Tibial artery (tissue), 4 donors: ENCODE measurements around the gene ADSL.

ENCODE experiments used
- DNase-seq, 2 donors: peaks; one replicate each; pipeline ENCODE4 v3.0.0-alpha.2; 2019
- H3K27ac ChIP-seq, 2 donors: fragments of 200-600 bp; sonication (generic) in 1 of 2; 1 replicate in 1 of 2; 2 replicates in 1 of 2; pipeline ENCODE4 v1.5.1; 2018 to 2019; ENCODE audit warnings: mild to moderate bottlenecking in 1 of 2
- H3K27me3 ChIP-seq, 2 donors: fragments of 200-600 bp; sonication (generic) in 1 of 2; one replicate each; pipeline versions ENCODE4 v1.5.1 to v1.6.0; 2016 to 2019
- H3K36me3 ChIP-seq, 3 donors: fragments of 200-600 bp; sonication (generic) in 2 of 3; one replicate each; pipeline ENCODE4 v1.5.1; 2016 to 2019; ENCODE audit warnings: mild to moderate bottlenecking in 2 of 3
- H3K4me1 ChIP-seq, 4 donors: fragments of 200-600 bp; sonication (generic) in 2 of 4; 1 replicate in 3 of 4; 2 replicates in 1 of 4; pipeline ENCODE4 v1.5.1; 2016 to 2019
- H3K4me3 ChIP-seq, 2 donors: fragments of 200-600 bp; sonication (generic) in 1 of 2; 1 replicate in 1 of 2; 2 replicates in 1 of 2; pipeline ENCODE4 v1.5.1; 2018 to 2019; ENCODE audit warnings: mild to moderate bottlenecking in 2 of 2
- H3K9me3 ChIP-seq, 3 donors: fragments of 200-600 bp; sonication (generic) in 1 of 3; one replicate each; pipeline ENCODE4 v1.5.1; 2016 to 2019
- CTCF ChIP-seq, 2 experiments: fragments of 200-600 bp in 1 of 2; fragments of 450-650 bp in 1 of 2; IDR thresholded peaks; one replicate each; pipeline ENCODE4 v1.5.1; 2017 to 2019; ENCODE audit warnings: antibody characterized with exemption in 2 of 2, mild to moderate bottlenecking in 1 of 2, moderate library complexity in 1 of 2
- intact Hi-C: fragments of 100-400 bp; cut with DNase I; formaldehyde crosslinking; loops from one replicate; pipeline ENCODE4 v1.15.0; 2023; ENCODE audit warnings: low total_unique reads

The ADSL gene

GRCh38 chr22:40329466-40329865 lies 16.8 kb upstream of the ADSL start:
- Histone ChIP-seq H3K36me3 (peaks cover 0 to 51% (median 22%) of the 10 kb centered on the region in 3 donors), H3K4me1 (no peaks in the 10 kb centered on the region), H3K27me3 (no peaks in the 10 kb centered on the region), H3K27ac (no peak overlapping the region), H3K4me3 (no peak overlapping the region), H3K9me3 (no peaks in the 10 kb centered on the region)
- no peak for TF ChIP-seq CTCF (IDR thresholded peaks at IDR 0.05)
- intact Hi-C loops: no loop called here
- no peak for DNase-seq

- no peaks in the 10 kb centered on the region for H3K9me3 ChIP-seq
- H3K4me3 ChIP-seq: no peak overlapping the region
- intact Hi-C loops: no loop called here
- no peaks in the 10 kb centered on the region for H3K4me1 ChIP-seq
- TF ChIP-seq CTCF (IDR thresholded peaks at IDR 0.05): no peak
- no peaks in the 10 kb centered on the region for H3K27me3 ChIP-seq
- no peak for DNase-seq
- H3K36me3 ChIP-seq: peaks cover 0 to 48% (median 20%) of the 10 kb centered on the region in 3 donors
- no peak overlapping the region for H3K27ac ChIP-seq
These were observed 16.2 kb upstream of the ADSL start for GRCh38 chr22:40330086-40330485.

- no peak for DNase-seq
- Histone ChIP-seq H3K4me1 (no peaks in the 10 kb centered on the region), H3K27me3 (no peaks in the 10 kb centered on the region), H3K36me3 (peaks cover 0 to 43% (median 15%) of the 10 kb centered on the region in 3 donors), H3K4me3 (no peak overlapping the region), H3K9me3 (no peaks in the 10 kb centered on the region), H3K27ac (no peak overlapping the region)
- intact Hi-C loops: no loop called here
- no peak for TF ChIP-seq CTCF (IDR thresholded peaks at IDR 0.05)
These were observed 15.7 kb upstream of the ADSL start for GRCh38 chr22:40330615-40331014.

- TF ChIP-seq CTCF (IDR thresholded peaks at IDR 0.05): no peak
- no peak for DNase-seq
- intact Hi-C loops: no loop called here
- Histone ChIP-seq H3K9me3 (no peaks in the 10 kb centered on the region), H3K4me3 (no peak overlapping the region), H3K36me3 (peaks cover 0 to 41% (median 15%) of the 10 kb centered on the region in 3 donors), H3K4me1 (no peaks in the 10 kb centered on the region), H3K27me3 (no peaks in the 10 kb centered on the region), H3K27ac (no peak overlapping the region)
These were observed 14.6 kb upstream of the ADSL start for GRCh38 chr22:40331706-40332105.

GRCh38 chr22:40332319-40332781 lies 13.9 kb upstream of the ADSL start:
- no peak for TF ChIP-seq CTCF (IDR thresholded peaks at IDR 0.05)
- Histone ChIP-seq H3K9me3 (no peaks in the 10 kb centered on the region), H3K4me1 (no peaks in the 10 kb centered on the region), H3K27me3 (no peaks in the 10 kb centered on the region), H3K27ac (no peak overlapping the region), H3K4me3 (no peak overlapping the region), H3K36me3 (peaks cover 0 to 35% (median 15%) of the 10 kb centered on the region in 3 donors)
- intact Hi-C loops: no loop called here
- DNase-seq: no peak

GRCh38 chr22:40334060-40334459 lies 12.2 kb upstream of the ADSL start:
- intact Hi-C loops: no loop called here
- TF ChIP-seq CTCF (IDR thresholded peaks at IDR 0.05): no peak
- no peak overlapping the region for H3K27ac ChIP-seq
- H3K4me1 ChIP-seq: no peaks in the 10 kb centered on the region
- H3K4me3 ChIP-seq: no peak overlapping the region
- no peak for DNase-seq
- no peaks in the 10 kb centered on the region for H3K27me3 ChIP-seq
- no peaks in the 10 kb centered on the region for H3K9me3 ChIP-seq
- peaks cover 0 to 33% (median 15%) of the 10 kb centered on the region in 3 donors for H3K36me3 ChIP-seq
